ENCODE measurements around the gene TMEM150B. TPM values are rescaled to one million over a fixed set of nuclear protein-coding genes. Genes with fewer than 3 reads are reported as not detected.

The TMEM150B gene
- total RNA-seq, 2 experiments from 2014 or later, result not detected

- TF ChIP-seq CTCF (conservative IDR thresholded peaks at IDR 0.05; ENCODE audit: low read length) (no peak), EZH2phosphoT487 (IDR thresholded peaks at IDR 0.05; ENCODE audit: borderline replicate concordance, low read depth, low read length) (no peak)
- H3K4me3 ChIP-seq (ENCODE audit: low read depth, low read length, poor library complexity, severe bottlenecking), result peak overlapping the region; percentile 64
- H3K27ac ChIP-seq (ENCODE audit: low read depth, low read length, poor library complexity, severe bottlenecking), result peak overlapping the region; percentile 77
- POLR2A ChIA-PET, result interaction anchor here (0.9 to 1.4 kb wide), 2 partner anchors 29 to 30 kb away, joined by 3 read pairs; partner anchors contain the start of genes HSPBP1 and KMT5C
- no peak overlapping the region for H2AFZ ChIP-seq (ENCODE audit: low read length)
- H3K9me2 ChIP-seq (ENCODE audit: insufficient read depth, low read length), result no peaks in the 10 kb centered on the region
- intact Hi-C loops (cut with micrococcal nuclease; ENCODE audit: unreplicated experiment), result loop anchor here (2.0 kb wide), 1 partner anchor 75 kb away; the partner anchor contains the start of genes RPL28 and TMEM238
- peaks cover 59% of the 10 kb centered on the region for H3K4me1 ChIP-seq (ENCODE audit: insufficient read depth, low read length, poor library complexity, severe bottlenecking)
- no peaks in the 10 kb centered on the region for H3K9me3 ChIP-seq (ENCODE audit: low read length)
- no peaks in the 10 kb centered on the region for H3K79me2 ChIP-seq (ENCODE audit: insufficient read depth, low read depth, low read length)
- CTCF ChIA-PET (ENCODE audit: unreplicated experiment), result no interaction called here
- peak overlapping the region; percentile 71 for H3K4me2 ChIP-seq (ENCODE audit: low read length)
- DNase-seq (ENCODE audit: low spot score), result no peak
- H4K20me1 ChIP-seq (ENCODE audit: insufficient read depth, low read length), result no peaks in the 10 kb centered on the region
- peaks cover 31% of the 10 kb centered on the region for H3K36me3 ChIP-seq (ENCODE audit: insufficient read depth, low read length)
- no TSS peak for BruUV-seq (replicated peaks)
Measured at GRCh38 chr19:55309448-55309847, 15.7 kb downstream of the TMEM150B start.

GRCh38 chr19:55308281-55308680, 16.9 kb downstream of the TMEM150B start:
- peak; percentile 88 for DNase-seq (ENCODE audit: low spot score)
- ChIA-PET POLR2A (interaction anchor here (1.1 kb wide), 1 partner anchor 76 kb away, joined by 3 read pairs; the partner anchor contains the start of gene TMEM238), CTCF (ENCODE audit: unreplicated experiment) (interaction anchor here (1.1 kb wide), 1 partner anchor 31 kb away, joined by 6 read pairs; the partner anchor contains the start of gene KMT5C)
- Histone ChIP-seq H3K4me3 (ENCODE audit: low read depth, low read length, poor library complexity, severe bottlenecking) (peak overlapping the region; percentile 66), H3K79me2 (ENCODE audit: insufficient read depth, low read depth, low read length) (no peaks in the 10 kb centered on the region), H3K27ac (ENCODE audit: low read depth, low read length, poor library complexity, severe bottlenecking) (peak overlapping the region; percentile 92), H3K36me3 (ENCODE audit: insufficient read depth, low read length) (peaks cover 40% of the 10 kb centered on the region), H3K9me3 (ENCODE audit: low read length) (no peaks in the 10 kb centered on the region), H4K20me1 (ENCODE audit: insufficient read depth, low read length) (no peaks in the 10 kb centered on the region), H3K4me2 (ENCODE audit: low read length) (peak overlapping the region; percentile 66), H2AFZ (ENCODE audit: low read length) (peak overlapping the region; percentile 24; the same call in 1 of the 2 replicates), H3K9me2 (ENCODE audit: insufficient read depth, low read length) (no peaks in the 10 kb centered on the region), H3K4me1 (ENCODE audit: insufficient read depth, low read length, poor library complexity, severe bottlenecking) (peaks cover 59% of the 10 kb centered on the region)
- intact Hi-C loops (cut with micrococcal nuclease; ENCODE audit: unreplicated experiment), result loop anchor here (2.0 kb wide), 1 partner anchor 77 kb away; the partner anchor contains the start of genes RPL28 and TMEM238
- TF ChIP-seq CTCF (conservative IDR thresholded peaks at IDR 0.05; ENCODE audit: low read length) (no peak), EZH2phosphoT487 (IDR thresholded peaks at IDR 0.05; ENCODE audit: borderline replicate concordance, low read depth, low read length) (no peak)
- no TSS peak for BruUV-seq (replicated peaks)

GRCh38 chr19:55306712-55307111, 18.4 kb downstream of the TMEM150B start:
- ChIA-PET POLR2A (interaction anchor here (0.7 kb wide), 3 partner anchors 14 to 55 kb away, joined by 3 to 7 read pairs (median 3); no protein-coding TSS in a partner anchor), CTCF (ENCODE audit: unreplicated experiment) (interaction anchor here (1.1 kb wide), 1 partner anchor 32 kb away, joined by 3 read pairs; no protein-coding TSS in a partner anchor)
- H2AFZ ChIP-seq (ENCODE audit: low read length), result no peak overlapping the region
- H3K9me3 ChIP-seq (ENCODE audit: low read length), result no peaks in the 10 kb centered on the region
- no peaks in the 10 kb centered on the region for H4K20me1 ChIP-seq (ENCODE audit: insufficient read depth, low read length)
- BruUV-seq (replicated peaks), result no TSS peak
- DNase-seq (ENCODE audit: low spot score), result no peak
- H3K4me3 ChIP-seq (ENCODE audit: low read depth, low read length, poor library complexity, severe bottlenecking), result no peak overlapping the region
- no peaks in the 10 kb centered on the region for H3K9me2 ChIP-seq (ENCODE audit: insufficient read depth, low read length)
- peaks cover 44% of the 10 kb centered on the region for H3K36me3 ChIP-seq (ENCODE audit: insufficient read depth, low read length)
- H3K79me2 ChIP-seq (ENCODE audit: insufficient read depth, low read depth, low read length), result no peaks in the 10 kb centered on the region
- TF ChIP-seq EZH2phosphoT487 (IDR thresholded peaks at IDR 0.05; ENCODE audit: borderline replicate concordance, low read depth, low read length) (no peak), CTCF (conservative IDR thresholded peaks at IDR 0.05; ENCODE audit: low read length) (no peak)
- intact Hi-C loops (cut with micrococcal nuclease; ENCODE audit: unreplicated experiment), result no loop called here
- peak overlapping the region; percentile 92 for H3K27ac ChIP-seq (ENCODE audit: low read depth, low read length, poor library complexity, severe bottlenecking)
- peaks cover 68% of the 10 kb centered on the region for H3K4me1 ChIP-seq (ENCODE audit: insufficient read depth, low read length, poor library complexity, severe bottlenecking)
- peak overlapping the region; percentile 66 for H3K4me2 ChIP-seq (ENCODE audit: low read length)
